K562 (cell line): Measurements from ENCODE around the gene SLC17A9. TPM values are rescaled to one million over a fixed set of nuclear protein-coding genes. Genes with fewer than 3 reads are reported as not detected.

Source experiments
- ATF4 ChIP-seq: fragments of 450-650 bp; formaldehyde crosslinking; IDR thresholded peaks from 2 replicates; pipeline ENCODE4 v1.4.0; 2022; ENCODE audit warnings: mild to moderate bottlenecking, moderate library complexity
- C11orf30 ChIP-seq: fragments of 450-650 bp; IDR thresholded peaks from 2 replicates; pipeline ENCODE4 v1.6.1; 2016; ENCODE audit warnings: low read depth, mild to moderate bottlenecking
- CEBPB ChIP-seq: fragments of 450-650 bp; IDR thresholded peaks from 2 replicates; pipeline ENCODE4 v1.6.1; 2016; ENCODE audit warnings: missing genetic modification characterization, missing compliant biosample characterization
- CXXC5 ChIP-seq: fragments of 250-450 bp; sonication (Bioruptor Pico); IDR thresholded peaks from 2 replicates; pipeline ENCODE4 v1.8.0; 2022; ENCODE audit warnings: inconsistent platforms, mild to moderate bottlenecking, moderate library complexity
- IRF2 ChIP-seq: sonication (generic); formaldehyde crosslinking; IDR thresholded peaks from 2 replicates; pipeline ENCODE4 v1.8.1; 2022; ENCODE audit warnings: mild to moderate bottlenecking, missing genetic modification reagents
- KLF10 ChIP-seq: fragments of 250-450 bp; sonication (Bioruptor Pico); IDR thresholded peaks from 2 replicates; pipeline ENCODE4 v1.6.1; 2021; ENCODE audit warnings: matching md5 sums
- NCOR1 ChIP-seq: fragments of 450-650 bp; IDR thresholded peaks from 2 replicates; pipeline ENCODE4 v1.6.1; 2016; ENCODE audit warnings: mild to moderate bottlenecking, moderate library complexity
- NR4A1 ChIP-seq, 2 experiments: fragments of 250-450 bp in 1 of 2; fragments of 450-650 bp in 1 of 2; sonication (Bioruptor Pico) in 1 of 2; IDR thresholded peaks; 2 replicates each; pipeline versions ENCODE4 v1.4.0 to v1.6.1; 2016 to 2020; ENCODE audit warnings: mild to moderate bottlenecking in 2 of 2, missing compliant biosample characterization in 1 of 2, missing genetic modification characterization in 1 of 2, moderate library complexity in 1 of 2
- SLC30A9 ChIP-seq: fragments of 250-450 bp; sonication (Bioruptor Pico); IDR thresholded peaks from 2 replicates; pipeline ENCODE4 v1.8.0; 2022; ENCODE audit warnings: mild to moderate bottlenecking, moderate library complexity
- SP1 ChIP-seq: sonication (generic); formaldehyde crosslinking; IDR thresholded peaks from 2 replicates; pipeline ENCODE4 v1.8.1; 2022; ENCODE audit warnings: mild to moderate bottlenecking, missing genetic modification reagents
- TCFL5 ChIP-seq: fragments of 250-450 bp; sonication (Bioruptor Pico); conservative IDR thresholded peaks from 2 replicates; pipeline ENCODE4 v1.6.1; 2021; ENCODE audit warnings: mild to moderate bottlenecking, moderate library complexity, matching md5 sums
- ZNF445 ChIP-seq: fragments of 250-450 bp; sonication (Bioruptor Pico); IDR thresholded peaks from 2 replicates; pipeline ENCODE4 v1.4.0; 2020; ENCODE audit warnings: low read depth, mild to moderate bottlenecking, moderate library complexity
- polyA plus RNA-seq, 8 experiments: library from polyadenylated mRNA; depleted of rRNA in 4 of 8; stranded (reverse) in 5 of 8; unstranded in 3 of 8; fragments of >200 nt; fragmentation: Nextera tagmentation in 2 of 8; fragmentation: Illumina TruSeq in 1 of 8; extraction: Ambion mirVana in 2 of 8; extraction: Trizol in 1 of 8; gene quantifications; 2 replicates each; pipeline versions ENCODE4 v1.2.1 to v1.2.3, GENCODE V29; 2011 to 2014; ENCODE audit warnings: inconsistent platforms in 1 of 8, missing spikeins in 1 of 8
- total RNA-seq, 7 experiments: library from RNA; depleted of rRNA in 6 of 7; stranded (reverse); fragments of >200 nt in 6 of 7; fragmentation: Illumina TruSeq in 2 of 7; extraction: Trizol in 2 of 7; gene quantifications; 2 replicates each; pipeline versions ENCODE4 v1.2.1 to v1.2.3, GENCODE V29; 2011 to 2021; ENCODE audit warnings: low replicate concordance in 1 of 7
- TF ChIP-seq, protein P1 (sequence below), 2 experiments: fragments of 450-650 bp; IDR thresholded peaks; 2 replicates each; pipeline ENCODE4 v1.6.1; 2016; ENCODE audit warnings: mild to moderate bottlenecking in 2 of 2, borderline replicate concordance in 1 of 2, low read depth in 1 of 2, moderate library complexity in 1 of 2
- TF ChIP-seq, protein P2 (sequence below): fragments of 450-650 bp; IDR thresholded peaks from 2 replicates; pipeline ENCODE4 v1.6.1; 2016

The SLC17A9 gene
- total and polyA plus RNA-seq, 9 of the 15 experiments (the other 6 are each of a cell fraction or from before 2014, with no cell fraction given): 0.04 to 0.31 TPM; not detected in 7

- TF ChIP-seq C11orf30 (no peak; the same call in 1 of the 2 replicates), NR4A1 (CRISPR knock-in tag; IDR thresholded peaks at IDR 0.05) (no peak), NR4A1 (tag; IDR thresholded peaks at IDR 0.05) (no peak), ZNF445 (no peak), SP1 (peak; percentile 30; the same call in 1 of the 2 replicates), NCOR1 (no peak), IRF2 (no peak), TCFL5 (no peak), ATF4 (CRISPR knock-in tag) (0 out of 2 replicates have a peak, but pooled peaks have one; percentile 22), CEBPB (tag) (no peak), CXXC5 (peak; percentile 89), KLF10 (CRISPR knock-in tag) (no peak), SLC30A9 (CRISPR knock-in tag) (no peak)
- TF ChIP-seq, protein P1, sequence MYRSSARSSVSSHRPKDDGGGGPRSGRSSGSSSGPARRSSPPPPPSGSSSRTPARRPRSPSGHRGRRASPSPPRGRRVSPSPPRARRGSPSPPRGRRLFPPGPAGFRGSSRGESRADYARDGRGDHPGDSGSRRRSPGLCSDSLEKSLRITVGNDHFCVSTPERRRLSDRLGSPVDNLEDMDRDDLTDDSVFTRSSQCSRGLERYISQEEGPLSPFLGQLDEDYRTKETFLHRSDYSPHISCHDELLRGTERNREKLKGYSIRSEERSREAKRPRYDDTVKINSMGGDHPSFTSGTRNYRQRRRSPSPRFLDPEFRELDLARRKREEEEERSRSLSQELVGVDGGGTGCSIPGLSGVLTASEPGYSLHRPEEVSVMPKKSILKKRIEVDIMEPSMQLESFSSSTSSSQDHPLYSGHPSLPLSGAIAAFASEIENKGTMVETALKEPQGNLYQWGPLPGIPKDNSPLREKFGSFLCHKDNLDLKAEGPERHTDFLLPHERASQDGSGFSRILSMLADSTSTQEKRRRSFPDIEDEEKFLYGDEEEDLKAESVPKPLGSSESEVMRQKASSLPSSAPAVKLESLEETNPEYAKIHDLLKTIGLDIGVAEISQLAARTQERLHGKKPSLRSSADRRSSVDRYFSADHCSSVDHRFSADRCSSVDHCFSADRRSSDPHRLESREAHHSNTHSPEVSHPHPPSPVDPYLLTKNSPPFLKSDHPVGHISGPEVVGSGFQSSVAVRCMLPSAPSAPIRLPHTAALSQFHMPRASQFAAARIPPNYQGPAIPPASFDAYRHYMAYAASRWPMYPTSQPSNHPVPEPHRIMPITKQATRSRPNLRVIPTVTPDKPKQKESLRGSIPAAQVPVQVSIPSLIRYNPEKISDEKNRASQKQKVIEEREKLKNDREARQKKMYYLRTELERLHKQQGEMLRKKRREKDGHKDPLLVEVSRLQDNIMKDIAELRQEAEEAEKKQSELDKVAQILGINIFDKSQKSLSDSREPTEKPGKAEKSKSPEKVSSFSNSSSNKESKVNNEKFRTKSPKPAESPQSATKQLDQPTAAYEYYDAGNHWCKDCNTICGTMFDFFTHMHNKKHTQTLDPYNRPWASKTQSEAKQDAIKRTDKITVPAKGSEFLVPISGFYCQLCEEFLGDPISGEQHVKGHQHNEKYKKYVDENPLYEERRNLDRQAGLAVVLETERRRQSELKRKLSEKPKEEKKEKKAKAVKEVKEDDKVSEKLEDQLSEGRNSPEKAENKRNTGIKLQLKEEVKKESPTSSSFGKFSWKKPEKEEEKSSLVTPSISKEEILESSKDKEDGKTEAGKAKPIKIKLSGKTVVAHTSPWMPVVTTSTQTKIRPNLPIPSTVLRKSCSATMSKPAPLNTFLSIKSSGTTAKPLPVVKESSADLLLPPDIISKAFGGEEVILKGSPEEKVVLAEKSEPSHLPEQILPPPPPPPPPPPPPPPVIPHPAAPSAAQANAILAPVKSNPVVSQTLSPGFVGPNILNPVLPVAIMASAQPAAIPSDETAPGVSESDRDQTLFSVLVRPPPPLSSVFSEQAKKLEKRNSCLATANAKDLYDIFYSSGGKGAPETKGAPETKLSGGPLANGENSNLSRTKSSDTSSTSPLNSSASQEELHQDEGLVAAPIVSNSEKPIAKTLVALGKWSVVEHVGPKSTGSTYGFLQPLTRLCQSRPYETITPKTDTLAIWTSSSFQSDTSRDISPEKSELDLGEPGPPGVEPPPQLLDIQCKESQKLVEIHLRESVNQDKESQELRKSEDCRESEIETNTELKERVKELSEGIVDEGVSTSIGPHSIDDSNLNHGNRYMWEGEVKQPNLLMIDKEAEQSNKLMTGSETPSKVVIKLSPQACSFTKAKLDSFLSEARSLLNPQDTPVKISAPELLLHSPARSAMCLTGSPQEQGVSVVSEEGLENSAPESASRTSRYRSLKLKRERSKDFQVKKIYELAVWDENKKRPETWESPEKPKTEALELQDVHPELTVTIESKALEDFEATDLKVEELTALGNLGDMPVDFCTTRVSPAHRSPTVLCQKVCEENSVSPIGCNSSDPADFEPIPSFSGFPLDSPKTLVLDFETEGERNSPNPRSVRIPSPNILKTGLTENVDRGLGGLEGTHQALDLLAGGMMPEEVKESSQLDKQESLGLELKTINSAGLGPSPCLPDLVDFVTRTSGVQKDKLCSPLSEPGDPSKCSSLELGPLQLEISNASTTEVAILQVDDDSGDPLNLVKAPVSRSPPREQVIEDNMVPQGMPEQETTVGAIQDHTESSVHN (IDR thresholded peaks at IDR 0.05; ENCODE audit: borderline replicate concordance in 1 of 2, low read depth in 1 of 2): no peak
- TF ChIP-seq, protein P2, sequence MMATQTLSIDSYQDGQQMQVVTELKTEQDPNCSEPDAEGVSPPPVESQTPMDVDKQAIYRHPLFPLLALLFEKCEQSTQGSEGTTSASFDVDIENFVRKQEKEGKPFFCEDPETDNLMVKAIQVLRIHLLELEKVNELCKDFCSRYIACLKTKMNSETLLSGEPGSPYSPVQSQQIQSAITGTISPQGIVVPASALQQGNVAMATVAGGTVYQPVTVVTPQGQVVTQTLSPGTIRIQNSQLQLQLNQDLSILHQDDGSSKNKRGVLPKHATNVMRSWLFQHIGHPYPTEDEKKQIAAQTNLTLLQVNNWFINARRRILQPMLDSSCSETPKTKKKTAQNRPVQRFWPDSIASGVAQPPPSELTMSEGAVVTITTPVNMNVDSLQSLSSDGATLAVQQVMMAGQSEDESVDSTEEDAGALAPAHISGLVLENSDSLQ: no peak
Measured at GRCh38 chr20:62926229-62927127, 26.0 kb upstream of the SLC17A9 start, which contains the start of gene DIDO1 (continued).
